ENCODE data around the gene TLL2.

TLL2 gene

DNA sequence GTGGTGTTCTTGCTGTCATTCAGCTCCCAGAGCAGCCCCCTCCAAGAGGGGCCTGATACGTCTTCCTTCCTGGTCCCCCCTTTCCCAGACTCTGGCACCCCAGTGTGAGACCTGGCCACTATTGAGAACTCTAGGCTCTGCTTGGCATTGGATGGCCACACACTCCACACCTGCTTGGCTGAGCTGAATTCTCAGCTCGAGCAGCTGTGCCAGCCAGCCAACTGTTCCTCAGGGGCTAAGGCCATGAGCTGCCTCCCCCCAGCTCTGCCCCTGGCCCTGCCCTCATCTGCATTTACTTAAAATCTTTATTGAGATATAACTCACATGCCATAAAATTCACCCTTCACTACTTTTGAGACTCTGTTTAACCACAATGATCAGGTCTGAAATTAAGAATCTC is 6.7 kb downstream of the TLL2 start:
- no peak for DNase-seq (ENCODE audit: low read depth in 2 of 2)

DNA sequence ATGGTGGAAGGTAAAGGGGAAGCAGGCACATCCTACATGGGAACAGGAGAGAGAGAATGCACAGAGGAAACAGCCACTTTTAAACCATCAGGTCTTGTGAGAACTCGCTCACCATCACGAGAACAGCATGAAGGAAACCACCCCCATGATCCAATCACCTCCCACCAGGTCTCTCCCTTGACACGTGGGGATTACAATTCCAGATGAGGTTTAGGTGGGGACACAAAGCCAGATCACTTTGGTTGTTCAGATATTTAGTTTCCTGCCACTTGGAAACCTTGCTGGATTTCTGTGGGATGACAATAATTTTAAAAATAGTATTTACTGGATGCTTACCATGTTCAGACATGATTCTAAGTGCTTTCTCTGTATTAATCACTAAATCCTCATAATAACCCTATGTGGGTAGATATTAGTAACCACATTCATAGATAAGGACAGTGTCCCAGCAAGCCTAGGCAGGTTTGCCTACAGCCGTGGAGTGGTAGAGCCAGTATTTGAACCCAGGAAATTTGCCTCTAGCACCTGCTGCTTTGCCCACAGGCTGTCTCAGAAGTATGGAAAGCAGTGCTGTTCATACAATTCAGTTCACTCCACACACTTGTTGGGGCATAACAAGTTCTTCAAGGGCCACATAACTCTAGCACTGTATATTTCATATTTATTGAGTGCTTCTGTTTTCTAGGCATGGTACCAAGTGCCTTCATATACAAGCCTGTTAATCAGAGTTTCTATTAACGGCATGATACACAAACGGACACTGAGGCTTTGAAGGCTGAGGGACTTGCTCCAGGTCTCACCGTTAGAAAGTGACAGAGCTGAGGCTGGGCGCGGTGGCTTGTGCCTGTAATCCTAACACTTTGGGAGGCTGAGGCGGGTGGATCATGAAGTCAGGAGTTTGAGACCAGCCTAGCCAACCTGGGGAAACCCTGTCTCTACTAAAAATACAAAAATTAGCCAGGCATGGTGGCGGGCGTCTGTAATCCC is 8.3 kb downstream of the TLL2 start:
- DNase-seq (ENCODE audit: low read depth in 2 of 2): no peak

DNA sequence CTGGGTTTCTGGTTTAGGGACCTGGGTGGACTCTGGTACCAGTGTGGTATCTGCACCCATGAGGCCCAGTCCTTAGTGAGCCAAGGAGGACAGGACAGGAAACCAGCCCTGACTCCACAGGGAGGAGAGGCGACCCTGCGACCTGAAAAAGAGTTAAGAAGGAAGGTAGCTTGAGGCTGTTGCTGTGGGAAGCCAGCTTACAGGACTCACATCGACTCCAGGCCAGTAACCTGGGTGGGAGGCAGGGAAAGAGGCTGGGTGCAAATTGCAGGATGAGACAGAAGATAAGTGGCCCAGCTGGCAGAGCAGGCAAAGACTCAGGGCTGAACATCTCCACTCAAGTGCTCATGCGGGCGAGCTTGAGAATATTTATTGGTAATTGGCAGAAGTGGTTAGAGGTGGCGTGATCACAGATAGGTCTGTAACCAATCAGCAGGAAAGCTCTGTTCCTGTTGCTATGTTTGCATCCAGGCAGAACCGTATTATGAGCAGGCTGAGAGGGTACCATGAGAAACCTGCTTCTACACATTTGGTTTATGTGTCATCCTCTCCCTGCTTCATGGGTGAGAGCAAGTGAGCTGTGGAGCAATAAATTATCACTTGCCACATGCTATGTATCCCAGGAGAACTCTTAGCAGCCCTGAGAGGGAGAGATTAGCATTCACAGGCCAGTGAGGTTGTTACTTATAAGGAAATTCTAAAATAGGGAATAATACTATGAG is 11.0 kb downstream of the TLL2 start:
- peak; percentile 20 to 27 for DNase-seq (ENCODE audit: low read depth in 2 of 2)

DNA sequence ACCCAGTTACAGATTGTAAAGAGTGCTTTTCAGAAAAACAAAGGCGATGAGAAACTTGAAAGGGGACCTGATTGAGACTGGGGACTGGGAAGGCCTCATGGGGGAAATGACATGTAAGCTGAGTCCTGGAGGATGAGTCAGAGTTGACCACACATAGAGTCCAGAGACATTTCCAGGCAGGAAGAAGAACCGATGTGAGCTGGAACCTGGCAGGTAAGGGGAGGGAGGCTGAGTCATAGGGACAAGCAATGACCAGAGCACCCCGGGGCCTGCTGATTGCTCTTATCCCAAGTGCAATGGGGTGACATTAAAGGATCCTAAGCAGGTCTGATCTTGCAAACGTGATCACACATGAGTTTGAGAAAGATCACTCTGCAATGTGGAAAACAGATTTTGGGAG is 11.7 kb downstream of the TLL2 start:
- no peak for DNase-seq (ENCODE audit: low read depth in 2 of 2)

DNA sequence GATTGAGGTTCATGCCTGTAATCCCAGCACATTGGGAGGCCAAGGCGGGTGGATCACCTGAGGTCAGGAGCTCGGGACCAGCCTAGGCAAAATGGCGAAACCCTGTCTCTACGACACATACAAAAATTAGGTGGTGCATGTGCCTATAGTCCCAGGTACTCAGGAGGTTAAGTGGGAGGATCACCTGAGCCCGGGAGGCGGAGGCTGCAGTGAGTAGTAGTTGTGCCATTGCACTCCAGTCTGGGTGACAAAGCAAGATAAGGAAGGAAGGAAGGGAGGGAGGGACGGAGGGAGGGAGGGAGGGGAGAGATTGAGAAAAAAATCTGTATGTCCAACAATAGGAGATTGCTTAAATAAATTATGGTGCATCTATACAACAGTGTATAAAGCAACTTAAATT is 13.2 kb downstream of the TLL2 start:
- DNase-seq (ENCODE audit: low read depth in 2 of 2): no peak

DNA sequence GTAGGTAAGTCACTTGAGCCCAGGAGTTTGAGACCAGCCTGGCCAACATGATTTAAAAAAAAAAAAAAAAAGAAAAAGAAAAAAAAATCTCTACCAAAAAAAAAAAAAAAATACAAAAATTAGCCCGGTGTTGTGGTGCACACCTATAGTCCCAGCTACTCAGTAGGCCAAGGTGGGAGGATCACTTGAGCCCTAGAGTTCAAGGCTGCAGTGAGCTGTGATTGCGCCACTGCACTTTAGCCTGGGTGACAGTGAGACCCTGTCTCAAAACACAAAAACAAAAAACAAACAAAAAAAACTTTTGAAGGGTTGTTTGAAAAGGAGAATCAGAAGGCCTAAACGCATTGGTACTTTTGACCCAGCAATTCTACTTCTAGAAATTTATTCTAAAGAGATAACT is 13.7 kb downstream of the TLL2 start:
- DNase-seq (ENCODE audit: low read depth in 2 of 2): no peak

DNA sequence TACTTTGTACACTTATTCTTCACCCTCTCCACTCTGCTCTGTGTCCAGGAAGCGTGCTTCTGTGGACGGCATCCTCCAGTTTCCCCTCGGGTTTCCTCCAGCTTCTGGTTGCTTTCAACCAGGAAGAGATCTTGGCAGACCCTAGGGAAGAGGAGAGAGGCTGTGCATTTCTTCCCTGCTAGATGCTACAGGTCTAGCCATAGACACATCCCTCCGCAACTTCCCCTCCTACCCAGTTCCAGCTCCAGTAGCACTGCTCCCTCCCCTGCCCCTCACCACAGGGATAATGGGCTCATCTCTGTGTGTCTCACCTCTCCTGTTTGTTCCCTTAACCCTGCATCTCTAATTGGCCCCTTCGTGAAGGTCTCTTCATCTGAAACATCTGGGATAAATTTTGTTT is 16.3 kb downstream of the TLL2 start:
- DNase-seq (ENCODE audit: low read depth in 2 of 2): no peak

DNA sequence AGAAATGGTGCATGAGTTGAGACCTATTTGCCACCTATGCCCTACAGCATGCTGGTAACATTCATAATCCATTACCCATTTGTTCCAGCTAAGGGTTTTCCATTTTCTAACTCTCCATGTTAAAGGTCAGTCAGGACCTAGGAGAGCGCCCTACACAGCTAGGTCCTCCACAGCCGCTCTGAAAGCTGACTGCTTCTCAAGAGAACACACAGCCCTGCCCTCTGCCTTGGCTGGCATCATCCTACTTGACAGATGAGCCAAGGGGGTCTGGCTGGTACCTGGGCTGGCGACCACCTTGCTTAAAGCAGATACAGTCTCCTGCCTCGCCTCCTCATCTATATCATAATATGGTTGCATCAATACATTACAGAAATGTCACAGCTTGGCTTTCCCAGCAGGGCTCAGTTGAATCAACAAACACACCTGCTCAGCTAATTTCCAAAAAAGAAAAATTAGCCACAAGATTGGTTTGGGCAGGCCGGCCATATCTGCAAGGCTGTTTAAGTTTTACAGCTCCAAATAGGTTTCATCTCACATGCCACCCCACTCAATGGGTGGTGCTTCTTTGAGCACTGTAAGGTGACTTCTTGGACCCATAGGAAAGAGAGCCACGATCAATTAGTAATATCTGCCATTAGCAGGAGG is 17.3 kb downstream of the TLL2 start:
- DNase-seq (ENCODE audit: low read depth in 2 of 2): no peak

DNA sequence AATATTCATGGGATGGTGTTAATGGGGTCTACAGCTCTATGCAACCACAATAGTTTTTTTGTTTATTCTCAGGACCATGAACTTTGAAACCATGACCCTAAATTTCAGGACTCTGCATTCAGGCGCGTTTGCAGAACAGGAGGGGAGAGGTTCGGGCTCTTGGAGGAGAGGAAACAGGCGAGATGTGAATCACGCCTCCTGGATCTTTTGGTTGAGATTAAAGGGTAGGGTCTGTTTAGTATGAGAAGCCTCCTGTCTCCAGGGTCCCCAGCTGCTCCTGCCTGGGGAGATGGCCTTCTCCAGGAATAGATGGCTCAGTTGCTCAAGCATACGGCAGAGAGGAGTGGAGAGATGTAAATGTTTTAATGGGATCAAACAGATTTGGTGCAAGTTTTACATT is 18.2 kb downstream of the TLL2 start:
- no peak for DNase-seq (ENCODE audit: low read depth in 2 of 2)

DNA sequence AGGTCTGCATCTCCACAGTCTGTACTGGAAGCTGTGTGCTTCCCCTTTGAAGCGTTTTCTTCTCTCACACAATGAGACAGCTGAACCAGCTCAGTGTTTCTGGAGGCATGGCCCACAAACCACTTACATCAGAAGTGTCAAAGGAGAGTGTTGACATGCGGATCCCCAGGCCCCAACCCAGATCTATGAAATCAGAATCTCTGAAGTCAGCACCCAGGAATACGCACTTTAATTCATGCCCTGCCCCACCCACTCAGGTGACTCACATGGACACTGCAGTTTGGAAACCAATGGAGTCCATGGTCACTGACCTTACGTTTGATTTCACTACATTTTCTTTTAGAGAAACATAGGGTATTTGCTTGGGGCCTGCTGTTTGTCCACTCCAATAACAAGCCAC is 19.0 kb downstream of the TLL2 start:
- no peak for DNase-seq (ENCODE audit: low read depth in 2 of 2)

DNA sequence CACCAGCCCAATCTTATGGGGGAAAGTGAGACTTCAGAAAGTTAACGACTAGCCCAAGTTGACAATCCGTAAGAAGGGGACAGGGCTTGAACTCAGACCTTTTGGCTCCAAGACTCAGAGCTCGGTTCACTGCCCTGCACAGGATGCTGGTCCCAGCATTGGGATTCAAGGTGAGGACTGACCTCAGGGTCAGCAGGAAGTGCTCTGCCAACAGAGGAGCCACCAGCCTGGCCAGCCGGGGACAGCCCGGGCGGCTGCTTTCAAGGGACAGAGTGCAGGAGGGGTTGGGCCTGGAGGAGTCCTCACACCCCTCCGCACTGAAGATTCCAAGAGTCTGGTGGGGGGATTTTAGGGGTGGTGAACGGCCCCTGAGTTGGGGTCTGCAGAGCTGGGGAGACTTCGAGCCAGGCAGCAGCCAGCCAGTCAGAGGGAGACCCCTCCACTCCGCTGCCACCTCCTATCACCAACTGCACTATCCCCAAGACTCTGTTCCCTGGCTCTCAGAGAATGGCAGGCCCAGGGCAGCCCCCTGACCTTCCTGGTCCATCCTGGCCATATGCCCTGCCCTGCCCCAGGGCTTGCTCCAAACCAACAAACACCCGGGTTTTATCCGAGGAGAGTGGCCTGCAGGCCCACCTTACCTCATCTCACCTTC is 19.7 kb downstream of the TLL2 start:
- DNase-seq (ENCODE audit: low read depth in 2 of 2): no peak

DNA sequence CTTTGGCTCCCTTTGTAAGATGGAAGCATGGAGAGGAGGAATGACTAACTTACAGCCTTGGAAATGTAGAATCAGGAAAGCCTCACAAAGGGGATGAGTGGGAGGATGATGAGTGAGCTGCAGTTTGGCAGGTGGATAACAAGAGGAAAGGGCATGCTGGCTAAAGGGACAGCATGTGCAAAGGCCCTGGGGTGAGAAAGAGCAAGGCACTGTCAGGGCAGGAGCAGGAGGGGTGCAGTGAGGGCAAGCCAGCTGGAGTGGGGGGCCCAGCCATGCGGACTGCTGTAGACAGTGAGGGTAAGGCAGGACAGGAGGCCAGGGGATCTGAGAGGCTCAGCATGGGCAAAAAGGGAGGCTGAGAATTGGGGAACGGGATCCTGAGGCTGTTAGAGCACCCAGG is 20.5 kb downstream of the TLL2 start:
- DNase-seq (ENCODE audit: low read depth in 2 of 2): no peak

DNA sequence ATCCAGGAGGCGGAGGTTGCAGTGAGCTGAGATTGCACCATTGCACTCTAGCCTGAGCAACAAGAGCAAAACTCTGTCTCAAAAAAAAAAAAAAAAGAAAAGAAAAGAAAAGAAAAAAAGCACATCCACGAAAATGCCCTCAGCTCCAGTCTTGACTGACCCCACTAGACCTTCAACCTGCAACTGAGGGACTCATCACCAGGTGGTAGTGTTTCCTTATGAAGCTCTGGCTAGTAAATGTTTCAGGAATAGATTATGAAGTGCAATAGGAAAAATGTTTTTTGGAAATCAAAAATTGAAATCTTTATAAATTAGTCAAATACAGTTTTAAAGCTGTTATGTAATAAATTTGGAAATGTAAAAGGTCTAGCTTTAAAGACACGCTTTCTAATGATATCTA is 22.4 kb downstream of the TLL2 start:
- DNase-seq (ENCODE audit: low read depth in 2 of 2): no peak

DNA sequence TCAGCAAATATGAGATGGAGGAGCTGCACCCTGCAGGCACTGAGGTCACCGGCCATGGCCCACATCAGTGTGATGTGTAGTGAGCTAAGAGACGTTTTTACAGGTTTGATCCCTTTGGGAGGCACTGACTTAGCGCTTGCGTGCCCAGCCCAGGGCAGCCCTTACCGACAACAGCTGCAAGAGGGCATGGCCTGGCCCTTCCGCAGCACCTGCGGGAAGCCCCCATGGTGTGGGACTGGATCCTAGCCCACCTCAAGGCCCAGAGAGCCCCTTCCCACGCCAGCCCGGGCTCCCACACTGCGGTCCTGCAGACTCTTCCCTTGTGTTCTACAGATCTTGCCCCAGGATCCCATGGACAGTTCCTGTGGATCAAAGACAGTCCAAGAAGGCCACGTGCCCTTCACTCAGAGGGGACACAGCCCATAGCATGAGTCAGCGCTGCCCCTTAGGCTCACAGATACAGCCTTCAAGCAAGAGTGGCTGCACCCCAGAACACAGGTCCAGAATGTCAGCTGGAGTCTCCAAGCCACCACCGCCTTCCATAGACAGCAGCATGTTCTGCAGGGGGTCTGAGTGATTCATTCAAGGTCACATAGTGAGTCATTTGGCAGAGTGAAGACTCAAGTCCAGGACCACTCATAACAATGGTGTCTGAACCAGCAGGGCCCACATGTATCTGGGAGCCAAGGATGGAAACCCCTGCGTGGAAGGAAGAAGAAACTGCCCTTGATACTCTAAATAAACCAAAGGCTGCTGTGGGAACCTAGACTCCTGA is 25.4 kb downstream of the TLL2 start:
- DNase-seq (ENCODE audit: low read depth in 2 of 2): no peak

DNA sequence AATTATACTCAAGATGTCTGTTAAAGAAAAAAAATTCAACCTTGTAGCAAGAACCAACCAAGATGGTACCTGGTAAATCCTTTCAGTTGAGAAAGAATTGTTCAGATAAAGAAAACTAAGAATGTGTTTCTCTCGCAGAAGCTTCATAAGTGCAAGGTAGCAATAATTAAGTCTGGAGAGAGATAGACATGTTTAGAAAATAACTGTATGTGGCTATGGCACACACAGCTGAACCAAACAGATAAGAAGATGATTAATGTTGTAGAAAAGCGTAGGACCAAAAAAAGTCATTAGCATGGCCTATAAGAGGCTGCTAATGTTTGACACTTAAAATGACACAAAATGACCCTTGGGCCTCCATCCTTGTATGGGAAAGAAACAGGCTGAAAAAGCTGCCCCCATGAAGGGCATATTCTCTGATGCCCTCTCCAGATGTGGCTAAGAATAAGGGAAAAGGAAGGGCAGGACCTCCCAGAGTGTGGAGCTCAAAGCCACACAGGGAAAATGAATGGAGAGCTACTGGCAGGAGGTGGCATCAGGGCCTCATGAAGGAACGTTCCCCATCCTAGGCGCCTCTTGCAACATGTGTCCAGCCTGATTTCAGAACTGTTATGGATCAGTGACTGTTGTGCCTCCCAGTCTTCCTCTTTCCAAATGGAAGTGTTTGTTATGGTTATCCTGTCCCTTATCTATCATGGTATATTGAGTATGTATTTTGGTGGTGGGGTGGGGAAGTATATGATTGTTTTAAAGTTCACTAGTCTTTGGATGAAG is 30.7 kb downstream of the TLL2 start:
- no peak for DNase-seq (ENCODE audit: low read depth in 2 of 2)

DNA sequence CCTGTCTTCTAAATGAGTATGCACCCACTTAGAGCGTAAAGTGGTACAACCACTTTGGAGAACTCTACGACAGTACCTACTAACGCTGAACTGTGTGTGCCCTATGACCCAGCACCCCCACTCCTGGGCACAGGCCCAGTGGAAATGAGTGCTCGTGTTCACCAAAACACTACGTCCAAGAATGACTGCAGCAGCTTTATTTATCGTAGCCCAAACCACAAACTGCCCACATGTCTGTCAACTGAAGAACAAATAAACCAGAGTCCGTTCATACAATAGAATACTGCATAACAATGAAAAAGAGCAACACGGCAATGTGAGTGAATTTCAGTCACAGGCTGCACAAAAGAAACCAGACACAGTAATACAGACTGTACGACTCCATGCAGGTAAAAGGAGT is 35.4 kb downstream of the TLL2 start:
- no peak for DNase-seq (ENCODE audit: low read depth in 2 of 2)

DNA sequence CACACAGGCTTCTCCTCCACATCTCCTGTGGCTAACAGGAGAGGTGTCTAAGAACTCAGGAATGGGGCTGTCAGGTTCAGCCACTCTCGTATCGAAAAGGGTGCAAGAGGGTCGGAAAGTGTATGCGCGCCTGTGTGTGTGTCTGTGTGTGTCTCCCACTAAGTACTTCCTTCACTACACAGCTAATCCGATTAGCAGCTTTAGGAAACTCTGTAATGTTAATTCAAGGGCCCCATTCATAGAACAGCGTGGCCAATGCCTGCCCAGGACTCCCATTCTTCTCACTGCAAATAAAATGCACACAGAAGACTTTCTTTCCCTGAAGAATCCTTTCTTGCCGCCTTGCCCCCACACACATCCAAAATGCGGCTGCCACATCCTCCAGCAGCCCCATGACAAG is 39.9 kb downstream of the TLL2 start:
- DNase-seq (ENCODE audit: low read depth in 2 of 2): no peak

DNA sequence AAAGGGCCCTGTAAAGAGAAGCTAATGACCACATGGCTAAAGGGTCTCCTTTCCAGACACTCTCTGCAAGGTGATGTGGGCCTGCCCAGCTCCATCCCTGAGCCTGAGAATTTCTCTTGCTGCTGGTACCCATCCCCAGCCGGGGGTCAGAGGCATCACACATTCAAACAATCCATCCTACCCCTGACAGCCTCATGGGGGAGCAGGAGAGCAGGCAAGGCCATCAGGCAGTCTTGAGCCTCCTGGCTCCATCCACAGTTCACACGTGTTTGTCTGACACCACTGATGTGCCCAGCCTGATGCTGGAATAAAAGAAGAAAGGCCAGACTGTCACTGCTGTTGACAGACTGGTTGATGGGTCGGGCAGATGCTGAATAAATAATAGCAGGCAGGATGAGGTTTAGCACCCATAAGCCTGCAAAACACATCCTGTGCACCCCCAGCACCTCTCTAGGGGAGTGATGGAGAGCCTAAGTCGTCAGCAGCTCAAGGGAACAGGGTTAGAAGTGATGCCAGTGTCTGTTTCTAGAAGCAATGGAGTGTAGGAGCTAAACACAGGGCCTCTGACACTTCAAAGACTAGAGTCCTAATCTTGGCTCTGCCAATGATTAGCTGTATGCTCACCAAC is 43.5 kb downstream of the TLL2 start:
- DNase-seq (ENCODE audit: low read depth in 2 of 2): no peak

DNA sequence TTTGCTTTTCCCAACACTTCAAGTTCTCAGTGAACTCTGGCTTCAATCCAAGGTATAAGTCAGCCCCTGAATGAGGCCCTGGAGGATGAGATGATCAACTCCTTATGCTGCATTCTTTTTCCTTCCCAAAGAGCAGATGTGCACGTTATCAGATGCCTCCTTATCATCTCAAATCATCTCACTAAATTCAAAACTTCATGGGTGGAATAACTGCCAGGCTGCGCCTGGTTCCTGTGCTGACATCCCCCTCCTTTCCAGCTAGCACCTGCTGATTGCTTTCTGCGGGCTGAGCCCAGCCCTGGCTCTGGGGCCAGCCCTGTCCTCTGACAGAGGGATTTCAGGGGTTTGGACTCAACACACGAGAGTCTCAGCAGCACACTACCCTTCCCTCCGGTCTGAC is 44.9 kb downstream of the TLL2 start:
- DNase-seq (ENCODE audit: low read depth in 2 of 2): no peak

DNA sequence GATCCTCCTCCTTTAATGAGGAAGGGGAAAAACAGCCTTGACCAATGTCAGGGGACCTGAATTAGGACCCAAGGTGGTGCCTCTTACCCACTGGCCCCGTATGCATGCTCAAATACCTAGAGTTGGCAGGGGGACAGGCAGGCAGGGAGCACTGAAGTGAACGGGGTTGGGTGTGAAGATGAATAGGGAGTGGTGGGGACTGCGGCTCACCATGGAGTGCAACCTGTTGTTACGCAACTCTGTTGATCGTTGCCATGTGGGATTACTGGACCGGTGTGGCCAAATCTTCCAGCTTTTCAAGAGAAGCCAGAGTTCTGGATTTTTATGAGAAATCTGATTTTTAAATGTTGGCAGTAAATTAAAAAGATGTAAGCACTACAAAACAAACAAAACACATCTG is 48.1 kb downstream of the TLL2 start:
- no peak for DNase-seq (ENCODE audit: low read depth in 2 of 2)
